IMR-90 (cell line): Measurements from ENCODE around the gene PKD1L1. TPM values are rescaled to one million over a fixed set of nuclear protein-coding genes. Genes with fewer than 3 reads are reported as not detected.
A peak's percentile ranks its signal among the peaks of the same experiment; 100 is the strongest.

Source experiments
- ATAC-seq: fragments of 200-7000 bp; cut with Tn5 transposase; 2 replicates; pipeline ENCODE4 v1.9.1; 2020; ENCODE audit warnings: low read depth, mild to moderate bottlenecking, moderate library complexity
- BruUV-seq: library from RNA; stranded (reverse); fragments of 400-500 nt; replicated peaks from 2 replicates; lab custom pipeline; 2021; lab: Mats Ljungman, UMichigan
- CTCF ChIA-PET: fragments of 300-600 bp; formaldehyde crosslinking; extraction: SDS; loops from one replicate; lab custom pipeline; 2021; ENCODE audit warnings: antibody characterized with exemption; lab: Yijun Ruan, JAX
- POLR2A ChIA-PET: fragments of 300-600 bp; sonication (Branson Sonifier 250); formaldehyde crosslinking; loops from one replicate; lab custom pipeline; 2022; ENCODE audit warnings: antibody characterized with exemption; ENCODE audit not compliant: unreplicated experiment; lab: Charles Lee
- DNase-seq: peaks from one replicate; pipeline ENCODE4 v3.0.0; 2013
- H2AFZ ChIP-seq: replicated peaks from 2 replicates; pipeline ENCODE3; 2013; ENCODE audit warnings: low read length, mild to moderate bottlenecking; ENCODE audit not compliant: poor library complexity
- H2AK5ac ChIP-seq: 2 replicates; pipeline ENCODE4 v1.6.1; 2013; ENCODE audit warnings: low read depth, low read length, inconsistent platforms
- H2AK9ac ChIP-seq: replicated peaks from 2 replicates; pipeline ENCODE3; 2013; ENCODE audit warnings: mild to moderate bottlenecking, low read depth, low read length, moderate library complexity; ENCODE audit not compliant: poor library complexity
- H2BK120ac ChIP-seq: 2 replicates; pipeline ENCODE4 v1.6.1; 2013; ENCODE audit warnings: low read depth, low read length, inconsistent platforms
- H2BK15ac ChIP-seq: 3 replicates; pipeline ENCODE4 v1.6.1; 2013; ENCODE audit warnings: low read depth, low read length, inconsistent platforms
- H2BK20ac ChIP-seq: 2 replicates; pipeline ENCODE4 v1.6.1; 2013; ENCODE audit warnings: low read depth, mild to moderate bottlenecking, inconsistent platforms, low read length, moderate library complexity
- H2BK5ac ChIP-seq: 2 replicates; pipeline ENCODE4 v1.6.1; 2013; ENCODE audit warnings: mild to moderate bottlenecking, low read depth, low read length, inconsistent platforms; ENCODE audit not compliant: poor library complexity, severe bottlenecking
- H3K14ac ChIP-seq: replicated peaks from 2 replicates; pipeline ENCODE4 v1.6.1; 2013; ENCODE audit warnings: low read depth, low read length, inconsistent platforms
- H3K18ac ChIP-seq: 2 replicates; pipeline ENCODE4 v1.6.1; 2013; ENCODE audit warnings: low read depth, low read length, control low read depth
- H3K23ac ChIP-seq: 2 replicates; pipeline ENCODE4 v1.6.1; 2013; ENCODE audit warnings: low read depth, low read length, inconsistent platforms
- H3K27ac ChIP-seq: 2 replicates; pipeline ENCODE4 v1.5.1; 2013; ENCODE audit warnings: mild to moderate bottlenecking, control low read depth, low read length; ENCODE audit not compliant: insufficient read depth
- H3K27me3 ChIP-seq: 2 replicates; pipeline ENCODE4 v1.6.1; 2013; ENCODE audit warnings: low read length; ENCODE audit not compliant: control insufficient read depth, insufficient read depth
- H3K36me3 ChIP-seq: 2 replicates; pipeline ENCODE4 v1.6.1; 2013; ENCODE audit warnings: low read length, mixed read lengths; ENCODE audit not compliant: control insufficient read depth, insufficient read depth
- H3K4ac ChIP-seq: 2 replicates; pipeline ENCODE4 v1.6.1; 2013; ENCODE audit warnings: low read depth, low read length, inconsistent platforms
- H3K4me1 ChIP-seq: 2 replicates; pipeline ENCODE4 v1.6.1; 2013; ENCODE audit warnings: low read length, mixed read lengths; ENCODE audit not compliant: control insufficient read depth, insufficient read depth
- H3K4me2 ChIP-seq: 2 replicates; pipeline ENCODE4 v1.6.1; 2013; ENCODE audit warnings: low read depth, mild to moderate bottlenecking, control low read depth, low read length, moderate library complexity
- H3K4me3 ChIP-seq: 2 replicates; pipeline ENCODE4 v1.5.1; 2013; ENCODE audit warnings: low read depth, mild to moderate bottlenecking, control low read depth, low read length, moderate library complexity; ENCODE audit not compliant: insufficient read depth
- H3K56ac ChIP-seq: 2 replicates; pipeline ENCODE4 v1.6.1; 2013; ENCODE audit warnings: low read length, inconsistent platforms; ENCODE audit not compliant: insufficient read depth; ENCODE audit errors: extremely low read depth
- H3K79me1 ChIP-seq, 2 experiments: 2 replicates each; pipeline ENCODE4 v1.6.1; 2013; ENCODE audit warnings: low read length in 2 of 2, inconsistent platforms in 1 of 2, low read depth in 1 of 2
- H3K9ac ChIP-seq: 2 replicates; pipeline ENCODE4 v1.6.1; 2013; ENCODE audit warnings: low read depth, low read length, control low read depth
- H3K9me1 ChIP-seq: 2 replicates; pipeline ENCODE4 v1.6.1; 2013; ENCODE audit warnings: low read length, inconsistent platforms; ENCODE audit not compliant: insufficient read depth
- H3K9me3 ChIP-seq: 2 replicates; pipeline ENCODE4 v1.6.1; 2013; ENCODE audit warnings: low read length; ENCODE audit not compliant: control insufficient read depth, insufficient read depth
- H4K20me1 ChIP-seq: 2 replicates; pipeline ENCODE4 v1.6.1; 2013; ENCODE audit warnings: low read length, inconsistent platforms; ENCODE audit not compliant: insufficient read depth
- H4K5ac ChIP-seq: 2 replicates; pipeline ENCODE4 v1.6.1; 2013; ENCODE audit warnings: mild to moderate bottlenecking, low read depth, low read length, control low read depth
- H4K8ac ChIP-seq, 2 experiments: 2 replicates each; pipeline ENCODE4 v1.6.1; 2013; ENCODE audit warnings: low read depth in 2 of 2, low read length in 2 of 2, control low read depth in 1 of 2, inconsistent platforms in 1 of 2
- H4K91ac ChIP-seq: 2 replicates; pipeline ENCODE4 v1.6.1; 2013; ENCODE audit warnings: low read depth, low read length, inconsistent platforms; ENCODE audit not compliant: insufficient read depth
- BHLHE40 ChIP-seq: fragments of 150-350 bp; IDR thresholded peaks from 2 replicates; pipeline ENCODE4 v1.6.1; 2016; ENCODE audit warnings: mild to moderate bottlenecking, low read depth, low read length
- CEBPB ChIP-seq: IDR thresholded peaks from 2 replicates; pipeline ENCODE4 v1.6.1; 2012; ENCODE audit warnings: low read depth, low read length, improper control_type of control experiment
- CHD1 ChIP-seq: IDR thresholded peaks from 2 replicates; pipeline ENCODE4 v1.6.1; 2012; ENCODE audit warnings: low read depth, low read length, improper control_type of control experiment
- CTCF ChIP-seq: conservative IDR thresholded peaks from 2 replicates; pipeline ENCODE4 v1.5.1; 2012; ENCODE audit warnings: mild to moderate bottlenecking, low read depth, low read length, improper control_type of control experiment
- ELK1 ChIP-seq: fragments of 150-350 bp; IDR thresholded peaks from 2 replicates; pipeline ENCODE4 v1.6.1; 2016; ENCODE audit warnings: low read depth, mild to moderate bottlenecking, low read length, moderate library complexity, borderline replicate concordance
- FOS ChIP-seq: fragments of 150-350 bp; IDR thresholded peaks from 2 replicates; pipeline ENCODE4 v1.6.1; 2016; ENCODE audit warnings: low read depth, low read length
- MAFK ChIP-seq: IDR thresholded peaks from 2 replicates; pipeline ENCODE4 v1.6.1; 2012; ENCODE audit warnings: low read depth, low read length, improper control_type of control experiment
- MAZ ChIP-seq: IDR thresholded peaks from 2 replicates; pipeline ENCODE4 v1.6.1; 2012; ENCODE audit warnings: low read depth, mild to moderate bottlenecking, low read length, improper control_type of control experiment, moderate library complexity, borderline replicate concordance
- MXI1 ChIP-seq: IDR thresholded peaks from 2 replicates; pipeline ENCODE4 v1.6.1; 2012; ENCODE audit warnings: low read depth, mild to moderate bottlenecking, low read length, moderate library complexity, borderline replicate concordance
- NFE2L2 ChIP-seq: fragments of 150-350 bp; IDR thresholded peaks from 2 replicates; pipeline ENCODE4 v1.6.1; 2016; ENCODE audit warnings: low read depth, mild to moderate bottlenecking, low read length
- POLR2A ChIP-seq: IDR thresholded peaks from 2 replicates; pipeline ENCODE4 v1.6.1; 2012; ENCODE audit warnings: mild to moderate bottlenecking, low read depth, low read length
- RAD21 ChIP-seq: IDR thresholded peaks from 2 replicates; pipeline ENCODE4 v1.6.1; 2012; ENCODE audit warnings: low read length, improper control_type of control experiment
- RCOR1 ChIP-seq: IDR thresholded peaks from 2 replicates; pipeline ENCODE4 v1.6.1; 2012; ENCODE audit warnings: mild to moderate bottlenecking, low read length, improper control_type of control experiment; ENCODE audit not compliant: insufficient replicate concordance
- RFX5 ChIP-seq: IDR thresholded peaks from 2 replicates; pipeline ENCODE4 v1.8.0; 2012; ENCODE audit warnings: low read depth, mild to moderate bottlenecking, low read length, moderate library complexity
- SMC3 ChIP-seq: fragments of 150-350 bp; IDR thresholded peaks from 2 replicates; pipeline ENCODE4 v1.6.1; 2016; ENCODE audit warnings: low read depth, mild to moderate bottlenecking, antibody characterized with exemption, low read length, moderate library complexity
- USF2 ChIP-seq: fragments of 150-350 bp; IDR thresholded peaks from 2 replicates; pipeline ENCODE4 v1.6.1; 2017; ENCODE audit warnings: mild to moderate bottlenecking, antibody characterized with exemption, low read length, low read depth
- WGBS, 2 experiments: methylation state at CpG; one replicate each; pipeline versions ENCODE4 v1.1.5 to v1.1.7; 2013; ENCODE audit warnings: missing lambda C conversion rate in 2 of 2; ENCODE audit not compliant: insufficient read length in 1 of 2; ENCODE audit errors: extremely low coverage in 2 of 2; 5-methylcytosine and 5-hydroxymethylcytosine counted together
- dilution Hi-C: fragments of 300-500 bp; cut with HindIII; formaldehyde crosslinking; loops from one replicate; pipeline ENCODE4 v1.14.3; 2018; ENCODE audit warnings: low sequenced_read_pairs; ENCODE audit not compliant: unreplicated experiment
- in situ Hi-C: fragments of 300-500 bp; cut with MboI; formaldehyde crosslinking; loops from 3 replicates; pipeline ENCODE4 v1.14.3; 2019; ENCODE audit warnings: low sequenced_read_pairs, inconsistent platforms, mixed read lengths
- intact Hi-C: fragments of 100-400 bp; cut with micrococcal nuclease; formaldehyde crosslinking; loops from 2 replicates; pipeline ENCODE4 v1.10.0; 2022
- polyA plus RNA-seq, 3 experiments: library from polyadenylated mRNA; depleted of rRNA; stranded (reverse); fragments of >200 nt; gene quantifications; 2 replicates each; pipeline ENCODE4 v1.2.3, GENCODE V29; 2012; ENCODE audit warnings: low replicate concordance in 1 of 3
- total RNA-seq: library from RNA; depleted of rRNA; stranded (reverse); fragments of >200 nt; gene quantifications from 2 replicates; pipeline ENCODE4 v1.2.3, GENCODE V29; 2012

PKD1L1 gene
- total and polyA plus RNA-seq, 2 of the 4 experiments (the other 2 are of a cell fraction), result under 0.01 to 0.15 TPM

- dilution Hi-C loops (no loop called here), intact Hi-C loops (no loop called here), in situ Hi-C loops (no loop called here)
- H2BK120ac ChIP-seq, result peak overlapping the region; percentile 33
- TF ChIP-seq POLR2A (no peak), RCOR1 (no peak), CTCF (no peak), RFX5 (no peak), MAZ (no peak), BHLHE40 (no peak), MAFK (no peak), FOS (no peak), ELK1 (no peak), CHD1 (no peak), RAD21 (no peak), NFE2L2 (no peak), CEBPB (no peak), MXI1 (no peak), SMC3 (no peak), USF2 (no peak)
- H3K27ac ChIP-seq, result no peak overlapping the region
- peak overlapping the region; percentile 47; the same call in 1 of the 3 replicates for H2BK15ac ChIP-seq
- POLR2A ChIA-PET, result no interaction called here
- no peaks in the 10 kb centered on the region for H4K20me1 ChIP-seq
- peak overlapping the region; percentile 6; the same call in 1 of the 2 replicates for H3K14ac ChIP-seq
- peak overlapping the region; percentile 43 for H4K91ac ChIP-seq
- no peak overlapping the region for H3K56ac ChIP-seq
- BruUV-seq, result no TSS peak
- no peak overlapping the region for H2BK5ac ChIP-seq
- H3K9ac ChIP-seq, result no peak overlapping the region
- no peak overlapping the region for H4K8ac ChIP-seq
- no peak overlapping the region for H2AK9ac ChIP-seq
- no peak overlapping the region for H2AFZ ChIP-seq
- H3K27me3 ChIP-seq, result no peaks in the 10 kb centered on the region
- H2BK20ac ChIP-seq, result 0 out of 2 replicates have a peak overlapping the region, but pooled peaks have one; percentile 43
- CTCF ChIA-PET, result interaction anchor here (0.7 kb wide), 1 partner anchor 21 kb away, joined by 3 read pairs; no protein-coding TSS in a partner anchor
- H3K18ac ChIP-seq, result no peak overlapping the region
- no peak overlapping the region for H3K4me3 ChIP-seq
- H3K4me2 ChIP-seq, result no peak overlapping the region
- peaks cover 12% of the 10 kb centered on the region for H3K9me1 ChIP-seq
- H3K4ac ChIP-seq, result peak overlapping the region; percentile 44
- H3K4me1 ChIP-seq, result peaks cover 6% of the 10 kb centered on the region
- peak overlapping the region; percentile 29 for H2AK5ac ChIP-seq
- ATAC-seq, result no peak
- H3K9me3 ChIP-seq, result no peaks in the 10 kb centered on the region
- no CpG with 5 or more reads among the region's 4 CpGs for WGBS, 2 experiments
- no peak overlapping the region for H4K5ac ChIP-seq
- no peaks in the 10 kb centered on the region for H3K36me3 ChIP-seq
- no peak overlapping the region for H3K23ac ChIP-seq
- H3K79me1 ChIP-seq, result no peaks in the 10 kb centered on the region
- no peak for DNase-seq
These were observed 170.1 kb downstream of the PKD1L1 start for GRCh38 chr7:47778153-47778661.
